ENCODE data around the gene SAE1. TPM values are rescaled to one million over a fixed set of nuclear protein-coding genes. Genes with fewer than 3 reads are reported as not detected.
"Not testable (repeated sequence)": the region's sequence is repeated elsewhere in the genome, so short reads cannot be mapped to it uniquely, and the experiment has no call there.

Gene SAE1
- total RNA-seq, 1 donor from 2014 or later: 96.8 TPM

DNA sequence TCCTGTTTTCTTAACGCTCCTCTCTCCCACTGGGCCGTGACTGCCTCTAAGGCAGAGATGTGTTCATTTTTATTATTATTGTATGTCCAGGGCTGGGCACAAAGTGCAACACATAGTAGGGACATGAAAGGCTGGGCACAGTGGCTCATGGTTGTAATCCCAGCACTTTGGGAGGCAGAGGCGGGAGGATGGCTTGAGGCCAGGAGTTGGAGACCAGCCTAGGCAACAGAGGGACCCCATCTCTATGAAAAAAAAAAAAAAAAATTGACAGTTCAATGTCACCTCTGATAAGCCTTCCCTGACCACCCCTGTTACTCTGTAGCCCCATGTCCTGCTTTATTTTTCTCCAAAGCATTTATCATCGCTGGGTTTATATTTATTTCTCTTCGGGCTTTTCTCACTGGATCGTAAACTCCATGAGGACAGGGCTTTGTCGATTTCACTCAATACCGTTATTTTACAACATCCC is 481 bp upstream of the SAE1 start:
- no peak for DNase-seq (ENCODE audit: low read depth in 2 of 2)

DNA sequence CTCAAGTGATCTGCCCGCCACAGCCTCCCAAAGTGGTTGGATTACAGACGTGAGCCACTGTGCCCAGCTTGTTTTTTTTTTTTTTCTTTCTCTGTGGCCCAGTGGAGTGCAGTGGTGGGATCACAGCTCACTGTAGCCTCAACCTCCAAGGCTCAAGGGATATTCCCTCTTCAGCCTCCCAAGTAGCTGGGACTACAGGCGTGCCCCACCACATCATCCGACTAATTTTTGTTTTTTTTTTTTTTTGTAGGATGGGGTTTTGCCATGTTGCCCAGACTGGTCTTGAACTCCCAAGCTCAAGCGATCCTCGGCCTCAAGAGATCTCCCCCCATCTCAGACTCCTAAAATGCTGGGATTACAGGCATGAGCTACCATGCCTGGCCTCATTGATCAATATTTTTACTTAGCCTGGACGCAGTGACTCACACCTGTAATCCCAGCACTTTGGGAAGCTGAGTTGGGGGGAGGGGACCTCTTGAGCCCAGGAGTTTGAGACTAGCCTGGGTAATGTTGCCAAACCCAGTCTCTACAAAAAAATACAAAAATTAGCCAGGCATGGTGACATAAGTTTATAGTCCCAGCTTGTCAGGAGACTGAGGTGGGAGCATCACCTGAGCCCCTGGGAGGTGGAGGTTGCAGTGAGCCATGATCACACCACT is 1.7 kb downstream of the SAE1 start:
- no peak for DNase-seq (ENCODE audit: low read depth in 2 of 2)

DNA sequence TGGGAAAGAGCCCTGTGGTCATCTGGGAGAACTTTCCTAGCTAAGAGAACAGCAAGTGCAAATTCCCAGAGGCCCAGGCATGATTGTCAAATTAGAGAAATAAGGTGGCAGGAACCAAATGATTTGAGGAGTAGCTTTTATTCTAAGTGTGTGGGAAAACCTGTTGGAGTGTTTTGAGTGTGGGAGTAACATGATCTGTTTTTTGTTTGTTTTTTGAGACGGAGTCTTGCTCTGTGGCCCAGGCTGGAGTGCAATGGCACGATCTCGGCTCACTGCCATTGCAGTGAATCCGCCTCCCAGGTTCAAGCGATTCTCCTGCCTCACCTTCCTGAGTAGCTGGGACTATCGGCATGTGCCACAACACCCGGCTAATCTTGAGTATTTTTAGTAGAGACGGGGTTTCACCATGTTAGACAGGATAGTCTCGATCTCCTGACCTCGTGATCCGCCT is 2.4 kb downstream of the SAE1 start:
- no peak for DNase-seq (ENCODE audit: low read depth in 2 of 2)

DNA sequence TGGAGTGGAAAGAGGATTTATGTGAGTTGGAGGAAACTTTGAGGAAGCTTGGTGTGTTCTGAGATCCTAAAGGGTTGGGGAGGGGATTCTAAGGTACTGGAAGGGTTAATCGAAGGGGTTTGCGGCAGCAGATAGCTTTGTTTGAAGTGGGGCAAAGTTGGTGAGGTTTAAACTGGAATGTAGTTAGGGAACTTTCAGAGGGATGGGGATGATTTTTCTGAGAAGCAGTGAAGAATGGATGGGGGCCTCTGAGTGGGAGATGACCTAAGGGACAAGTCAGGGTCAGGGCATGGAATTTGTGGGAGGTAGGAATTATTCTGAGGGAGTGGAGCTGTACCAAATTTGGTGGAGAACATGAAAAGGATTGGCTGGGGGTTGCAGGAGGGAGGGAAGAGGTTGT is 3.9 kb downstream of the SAE1 start:
- no peak for DNase-seq (ENCODE audit: low read depth in 2 of 2)

DNA sequence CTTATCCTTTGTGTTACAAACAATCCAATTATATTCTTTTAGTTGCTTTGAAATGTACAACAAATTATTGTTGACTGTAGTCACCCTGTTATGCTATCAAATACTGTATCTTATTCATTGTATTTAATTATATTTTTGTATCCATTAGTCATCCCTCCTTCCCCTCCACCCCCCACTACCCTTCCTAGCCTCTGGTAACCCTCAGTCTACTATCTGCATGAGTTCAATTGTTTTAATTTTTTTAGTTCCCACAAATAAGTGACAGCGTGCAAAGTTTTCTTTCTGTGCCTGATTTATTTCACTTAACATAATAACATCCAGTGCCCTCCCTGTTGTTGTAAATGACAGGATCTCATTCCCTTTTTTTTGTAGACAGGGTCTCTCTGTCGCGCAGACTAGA is 4.5 kb downstream of the SAE1 start:
- DNase-seq (ENCODE audit: low read depth in 2 of 2): peak; percentile 42 to 47

DNA sequence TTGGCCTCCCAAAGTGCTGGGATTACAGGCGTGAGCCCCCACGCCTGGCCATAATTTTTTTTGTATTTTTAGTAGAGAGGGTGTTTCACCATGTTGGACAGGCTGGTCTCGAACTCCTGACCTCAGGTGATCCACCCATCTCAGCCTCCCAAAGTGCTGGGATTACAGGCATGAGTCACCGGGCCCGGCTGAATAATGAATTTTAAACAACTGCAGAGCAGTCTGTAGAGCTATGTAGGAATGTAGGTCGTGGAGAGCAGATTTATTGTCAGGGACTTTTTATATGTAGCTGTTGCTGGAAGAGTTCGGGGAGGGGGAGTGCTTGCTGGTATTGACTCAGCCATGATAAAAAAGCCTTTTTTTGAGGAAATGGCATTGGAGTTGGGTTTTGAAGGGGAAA is 10.6 kb downstream of the SAE1 start:
- DNase-seq (ENCODE audit: low read depth in 2 of 2): not testable (repeated sequence)

DNA sequence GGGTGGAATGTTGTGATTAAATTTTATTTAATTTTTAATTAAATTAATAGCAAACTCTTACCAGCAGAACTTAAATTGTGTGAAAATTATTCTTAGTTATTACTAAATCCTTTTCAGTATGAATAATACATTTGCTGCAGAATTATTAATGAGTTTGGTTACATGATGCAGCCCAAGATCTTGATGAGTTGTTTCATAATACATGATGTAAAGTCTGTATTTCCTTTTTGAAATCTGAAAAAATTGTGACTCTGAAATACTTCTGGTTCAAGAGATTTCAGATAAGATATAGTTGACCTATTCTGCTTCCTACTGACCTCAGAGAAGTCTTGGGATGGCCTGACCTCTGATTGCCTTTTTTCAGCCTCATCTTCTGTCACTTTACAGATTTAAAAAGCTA is 11.1 kb downstream of the SAE1 start:
- no peak for DNase-seq (ENCODE audit: low read depth in 2 of 2)

DNA sequence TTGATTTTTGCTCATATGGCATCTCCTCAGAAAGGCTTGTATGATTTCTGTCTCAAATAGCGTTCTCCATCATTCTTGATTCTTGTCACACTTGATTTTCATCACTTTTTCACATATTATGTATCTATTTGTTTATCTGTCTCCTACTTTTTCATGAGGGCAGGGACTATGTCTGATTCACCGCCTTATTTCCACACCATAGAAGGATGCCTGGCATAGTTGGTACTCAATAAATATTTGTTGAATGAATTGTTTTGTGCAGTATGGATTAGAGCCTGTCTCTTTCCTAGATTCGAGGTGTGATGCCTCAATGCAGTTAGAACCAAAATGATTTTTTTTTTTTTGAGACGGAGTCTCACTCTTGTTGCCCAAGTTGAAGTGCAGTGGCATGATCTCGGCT is 12.1 kb downstream of the SAE1 start:
- DNase-seq (ENCODE audit: low read depth in 2 of 2): no peak

DNA sequence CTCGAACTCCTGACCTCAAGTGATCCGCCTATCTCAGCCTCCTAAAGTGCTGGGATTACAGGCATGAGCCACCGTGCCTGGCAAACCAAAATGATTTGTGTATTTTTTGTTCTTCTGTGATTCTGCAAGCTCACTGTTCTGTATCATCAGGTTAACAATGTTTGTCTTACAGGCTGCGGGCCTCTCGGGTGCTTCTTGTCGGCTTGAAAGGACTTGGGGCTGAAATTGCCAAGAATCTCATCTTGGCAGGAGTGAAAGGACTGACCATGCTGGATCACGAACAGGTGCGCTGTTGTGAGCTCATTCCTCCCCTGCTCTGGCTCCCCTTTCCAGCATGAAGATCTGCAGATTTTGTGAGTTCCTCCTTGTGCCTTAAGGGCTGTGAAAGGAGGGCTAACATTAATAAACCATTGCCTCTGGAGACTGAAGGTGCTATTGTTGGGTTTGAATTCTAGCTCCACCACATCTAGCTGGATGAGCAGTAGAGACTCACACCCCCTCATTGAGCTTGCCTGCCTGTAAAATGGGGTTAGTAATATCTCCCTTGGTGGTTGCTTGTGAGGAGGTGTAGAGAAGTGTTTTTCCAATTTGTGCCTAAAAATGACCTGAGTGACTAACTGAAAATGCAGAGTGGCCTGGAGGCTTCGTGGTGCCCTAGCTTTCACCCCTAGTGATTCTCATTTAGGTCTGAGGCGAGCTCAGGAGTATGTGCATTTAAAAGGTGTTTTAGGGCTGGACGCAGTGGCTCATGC is 12.9 kb downstream of the SAE1 start:
- DNase-seq (ENCODE audit: low read depth in 2 of 2): no peak

DNA sequence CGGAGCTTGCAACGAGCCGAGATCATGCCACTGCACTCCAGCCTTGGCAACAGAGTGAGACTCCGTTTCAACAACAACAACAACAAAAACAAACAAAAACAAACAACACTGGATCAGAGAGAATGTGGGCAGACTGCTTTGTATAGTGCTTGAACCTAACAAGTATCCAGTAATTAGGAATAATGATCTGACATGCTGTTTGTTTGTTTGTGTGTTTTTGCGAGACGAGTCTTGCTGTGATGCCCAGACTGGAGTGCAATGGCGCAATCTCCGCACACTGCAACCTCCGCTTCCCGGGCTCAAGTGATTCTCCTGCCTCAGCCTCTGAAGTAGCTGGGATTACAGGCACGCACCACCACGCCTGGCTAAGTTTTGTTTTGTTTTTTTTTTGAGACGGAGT is 14.0 kb downstream of the SAE1 start:
- no peak for DNase-seq (ENCODE audit: low read depth in 2 of 2)

DNA sequence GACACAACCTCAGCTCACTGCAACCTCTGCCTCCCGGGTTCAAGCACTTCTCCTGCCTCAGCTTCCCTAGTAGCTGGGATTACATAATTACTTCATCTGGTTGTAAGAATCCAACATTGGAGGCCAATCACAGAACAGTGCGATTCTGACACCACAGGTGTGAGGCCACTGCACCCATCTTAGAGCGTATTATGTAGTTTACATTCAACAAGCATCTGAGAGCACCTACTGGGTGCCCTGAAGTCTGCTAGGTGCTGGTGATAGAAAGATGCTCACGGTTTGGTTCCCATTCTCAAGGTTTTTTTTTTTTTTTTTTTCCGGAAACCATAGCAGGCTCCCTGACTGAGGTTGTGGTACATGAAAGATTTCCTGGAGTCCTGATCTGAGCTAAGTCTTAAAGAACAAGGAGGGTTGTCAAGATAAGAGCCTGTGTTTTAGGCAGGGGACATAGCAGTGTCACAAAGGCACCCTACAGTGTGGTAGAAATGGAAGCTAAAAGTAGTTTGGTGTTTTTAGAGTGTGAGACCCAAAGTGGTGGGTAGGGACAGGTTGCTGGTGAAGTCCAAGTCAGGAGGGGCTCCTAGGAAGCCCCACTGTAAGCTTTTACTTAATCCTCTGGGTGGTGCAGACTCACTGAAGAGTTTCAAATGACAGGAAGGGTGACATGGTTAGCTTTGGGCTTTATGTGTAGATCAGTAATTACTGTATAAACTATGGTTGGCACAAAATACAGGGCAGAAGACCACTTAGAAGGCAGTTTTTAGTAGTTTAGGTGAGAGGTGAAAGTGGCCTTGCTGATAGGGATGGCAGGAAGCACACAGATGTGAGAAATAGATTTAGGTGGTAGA is 15.2 kb downstream of the SAE1 start:
- no peak for DNase-seq (ENCODE audit: low read depth in 2 of 2)

DNA sequence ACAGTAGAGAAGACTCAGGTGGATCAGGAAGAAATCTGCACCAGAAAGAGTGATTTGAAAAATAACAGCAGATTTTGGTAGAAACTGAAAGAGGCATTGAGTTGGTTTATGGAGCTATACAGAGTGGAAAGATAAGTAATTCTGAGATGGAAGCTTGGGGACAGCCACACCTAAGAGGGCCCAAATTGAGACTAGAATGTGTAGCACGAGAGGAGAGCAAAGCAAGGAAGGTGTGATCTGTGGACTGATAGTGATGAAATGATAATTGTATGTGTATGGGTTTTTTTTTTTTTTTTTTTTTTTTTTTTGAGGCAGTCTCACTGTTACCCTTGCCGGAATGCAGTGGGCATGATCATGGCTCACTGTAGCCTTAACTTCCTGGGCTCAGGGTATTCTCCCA is 16.3 kb downstream of the SAE1 start:
- DNase-seq (ENCODE audit: low read depth in 2 of 2): no peak

DNA sequence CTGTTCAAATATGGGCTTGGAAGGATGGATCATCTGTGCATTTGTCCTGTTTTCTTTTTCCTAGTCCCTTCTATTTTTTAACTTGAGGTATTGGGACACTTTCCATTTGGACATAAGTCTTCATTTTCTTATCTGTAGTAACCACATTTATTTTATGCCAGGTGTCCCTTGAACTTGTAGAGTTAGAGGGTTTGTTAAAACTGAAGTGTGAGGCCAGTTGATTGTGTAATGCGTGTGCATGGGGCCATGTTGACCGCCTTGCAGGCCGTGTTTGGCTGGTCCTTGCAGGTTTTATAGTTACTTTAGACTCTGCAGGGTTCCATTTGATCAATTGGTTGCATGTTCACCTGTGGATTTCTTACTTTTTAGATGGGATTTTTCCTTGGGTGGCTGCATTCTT is 21.0 kb downstream of the SAE1 start:
- DNase-seq (ENCODE audit: low read depth in 2 of 2): peak in 1 of 2 donors; percentile 19

DNA sequence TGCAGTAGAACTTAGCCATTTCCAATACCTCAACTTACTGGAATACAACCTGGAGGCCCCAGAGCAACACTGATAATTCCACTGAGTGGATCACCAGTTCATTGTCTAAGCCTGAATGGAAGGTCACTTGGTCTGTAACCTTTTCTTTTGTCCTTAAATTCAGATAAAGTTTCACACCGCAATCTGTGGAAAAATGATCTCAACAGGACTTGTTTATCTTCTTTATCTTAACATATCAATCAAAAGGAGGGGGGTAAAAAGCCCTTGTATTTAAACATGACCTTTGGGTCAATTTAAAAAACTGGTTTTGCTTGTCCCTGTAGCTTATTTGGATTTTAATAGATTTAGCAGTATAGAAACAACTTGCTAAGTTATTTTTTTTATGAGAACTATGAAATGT is 21.6 kb downstream of the SAE1 start:
- DNase-seq (ENCODE audit: low read depth in 2 of 2): peak; percentile 36 to 83

DNA sequence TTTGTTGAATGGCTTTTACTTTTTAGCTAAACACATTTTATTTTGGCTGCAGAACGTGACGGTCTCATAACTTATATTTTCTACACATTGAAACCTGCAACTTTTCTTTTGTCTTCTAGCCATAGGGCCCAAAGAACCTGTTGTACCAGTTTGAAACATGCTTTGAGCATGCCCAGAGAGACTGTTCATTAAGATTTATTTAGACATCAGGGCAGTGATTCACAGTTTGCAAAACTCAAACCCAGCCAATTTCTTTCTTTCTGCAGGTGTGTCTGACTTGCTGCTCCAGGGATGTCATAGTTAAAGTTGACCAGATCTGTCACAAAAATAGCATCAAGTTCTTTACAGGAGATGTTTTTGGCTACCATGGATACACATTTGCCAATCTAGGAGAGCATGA is 22.0 kb downstream of the SAE1 start:
- DNase-seq (ENCODE audit: low read depth in 2 of 2): no peak

DNA sequence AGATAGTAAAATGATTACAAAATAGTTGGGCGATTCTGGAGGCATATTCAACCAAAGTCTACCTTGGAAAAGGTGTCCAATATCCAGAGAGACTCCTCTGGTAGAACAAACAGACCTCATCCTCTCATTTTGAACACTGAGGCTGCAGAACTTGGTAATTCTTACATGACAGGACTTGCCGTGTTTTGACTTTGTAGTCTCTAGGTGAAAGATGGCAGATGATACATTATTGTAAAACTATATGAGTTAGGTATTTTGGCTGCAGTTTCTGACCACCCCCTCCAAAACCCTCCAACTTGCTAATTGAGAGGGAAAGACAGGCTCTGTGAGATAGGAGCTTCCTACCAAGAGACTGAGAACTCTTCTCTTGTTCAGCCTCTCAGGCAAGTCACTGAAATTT is 22.6 kb downstream of the SAE1 start:
- no peak for DNase-seq (ENCODE audit: low read depth in 2 of 2)

DNA sequence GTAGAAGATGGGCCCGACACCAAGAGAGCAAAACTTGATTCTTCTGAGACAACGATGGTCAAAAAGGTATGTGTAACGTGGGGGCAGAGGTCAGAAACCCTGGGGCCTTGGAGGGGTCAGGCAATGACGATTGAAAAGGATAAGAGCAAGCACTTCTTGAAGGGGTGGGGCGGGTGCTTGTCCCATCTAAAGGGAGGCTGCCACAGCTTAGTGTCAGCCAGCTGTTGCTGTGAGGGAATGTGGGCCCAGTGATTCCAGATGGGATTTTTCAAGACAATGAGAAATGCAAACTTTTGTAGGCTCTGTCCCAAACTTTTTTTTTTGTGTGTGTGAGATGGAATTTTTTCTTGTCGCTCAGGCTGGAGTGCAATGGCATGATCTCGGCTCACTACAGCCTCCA is 24.5 kb downstream of the SAE1 start:
- no peak for DNase-seq (ENCODE audit: low read depth in 2 of 2)

DNA sequence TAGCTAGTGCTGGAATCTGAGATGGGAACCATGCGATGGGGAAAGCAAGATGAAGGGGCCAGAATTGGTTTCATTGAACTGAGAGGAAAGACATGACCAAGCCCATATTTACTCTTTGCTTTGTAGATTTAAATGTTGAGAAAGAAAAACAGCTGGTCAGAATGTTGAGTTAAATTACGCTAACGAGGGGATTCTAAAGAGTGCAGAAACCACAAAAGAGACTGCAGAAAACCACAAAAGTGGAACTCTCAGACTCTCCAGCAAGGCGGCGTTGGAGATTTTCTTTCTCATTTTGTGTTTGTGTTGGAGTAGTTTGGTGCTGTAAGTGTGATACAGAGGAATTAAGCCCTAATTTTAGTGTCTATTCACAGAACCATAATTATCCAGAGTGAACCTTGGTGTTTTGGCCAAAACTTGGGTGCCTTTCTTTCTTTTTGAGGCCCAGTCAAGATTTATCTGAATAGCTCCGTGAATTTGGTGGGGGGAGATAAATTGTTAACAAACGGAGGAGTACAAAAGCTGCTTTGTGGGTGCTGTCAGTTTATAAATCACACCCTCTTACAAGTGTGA is 26.3 kb downstream of the SAE1 start:
- no peak for DNase-seq (ENCODE audit: low read depth in 2 of 2)

DNA sequence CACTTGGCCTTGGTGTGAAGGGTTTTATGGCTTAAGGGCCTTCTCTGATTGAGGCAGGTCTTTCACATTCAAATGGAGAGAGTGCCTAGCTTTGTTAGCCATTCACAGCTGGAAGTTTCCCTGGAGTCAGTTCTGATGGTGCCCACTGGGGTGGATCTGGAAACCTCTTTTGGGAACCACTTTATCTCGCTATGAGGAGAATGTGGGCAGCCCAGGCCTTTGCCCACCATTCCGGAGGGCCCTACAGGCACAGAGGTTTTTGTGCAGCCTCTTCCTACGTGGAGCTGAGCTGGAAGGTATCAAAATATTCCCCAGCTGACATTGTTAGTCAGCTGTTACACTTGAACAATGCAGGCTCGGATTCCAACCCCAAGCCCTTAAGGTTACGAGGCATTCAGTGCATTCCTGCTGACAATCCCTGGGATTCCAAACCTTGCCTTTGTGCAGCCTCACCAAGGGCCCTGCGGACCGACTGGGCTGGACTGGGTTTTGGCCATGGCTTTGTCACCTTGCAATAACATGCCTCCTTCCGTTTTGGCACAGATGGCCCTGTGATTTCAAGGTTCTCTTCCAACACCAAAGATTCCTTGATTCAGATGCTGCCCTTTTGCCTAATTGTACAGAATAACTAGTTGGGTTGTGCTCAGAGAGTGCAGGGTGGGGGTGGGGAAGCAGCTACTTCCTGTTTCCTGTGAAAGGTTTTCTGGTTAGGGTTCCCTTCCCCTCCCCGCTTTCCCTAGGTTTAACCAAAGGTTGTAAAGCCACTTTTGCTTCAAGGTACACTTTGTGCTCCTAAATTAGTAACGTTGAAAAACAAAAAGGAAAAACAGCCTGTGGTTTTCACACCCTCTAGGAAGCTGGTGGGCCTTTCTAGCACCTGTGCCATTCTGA is 27.0 kb downstream of the SAE1 start:
- peak; percentile 82 to 91 for DNase-seq (ENCODE audit: low read depth in 2 of 2)

DNA sequence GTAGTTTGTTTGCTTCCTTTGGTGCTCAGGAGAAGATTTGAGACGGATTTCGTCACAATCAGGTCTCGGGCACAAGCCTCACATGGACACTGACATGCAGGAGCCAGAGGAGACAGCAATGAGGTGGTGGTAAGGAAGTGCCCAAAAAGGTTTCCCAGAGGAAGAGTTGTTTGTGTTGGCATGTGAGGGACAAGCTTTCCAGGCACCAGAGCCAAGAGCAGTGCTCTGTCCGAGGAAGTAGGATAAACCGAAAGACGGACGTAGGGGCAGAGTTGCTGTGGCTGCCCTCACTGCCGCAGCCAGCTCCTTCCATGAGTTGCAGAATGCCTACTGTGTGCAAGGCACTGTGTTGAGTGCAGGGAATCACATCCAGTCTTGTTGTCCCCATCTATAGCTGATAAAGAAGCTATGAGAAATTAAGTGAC is 27.7 kb downstream of the SAE1 start:
- peak; percentile 57 to 91 for DNase-seq (ENCODE audit: low read depth in 2 of 2)
